ENCODE data around the gene FARP1.

FARP1 gene

GRCh38 chr13:98313023-98313921, 170.4 kb downstream of the FARP1 start:
- peak in 1 of 14 donors; percentile 12 for DNase-seq

GRCh38 chr13:98313922-98314292, 171.0 kb downstream of the FARP1 start:
- no peak for DNase-seq

GRCh38 chr13:98315466-98315865, 172.6 kb downstream of the FARP1 start:
- DNase-seq: no peak

- no peak for DNase-seq
Measured at GRCh38 chr13:98315902-98316301, 173.0 kb downstream of the FARP1 start.

GRCh38 chr13:98317573-98318171, 174.8 kb downstream of the FARP1 start:
- DNase-seq: no peak

- DNase-seq: no peak
Measured at GRCh38 chr13:98318263-98318878, 175.5 kb downstream of the FARP1 start.

GRCh38 chr13:98320561-98321105, 177.7 kb downstream of the FARP1 start:
- DNase-seq: no peak

- DNase-seq: no peak
Measured at GRCh38 chr13:98321395-98321794, 178.5 kb downstream of the FARP1 start.

- no peak for DNase-seq
Measured at GRCh38 chr13:98322091-98322718, 179.3 kb downstream of the FARP1 start.

- no peak for DNase-seq
Measured at GRCh38 chr13:98324105-98324504, 181.2 kb downstream of the FARP1 start.

GRCh38 chr13:98325724-98326123, 182.8 kb downstream of the FARP1 start:
- DNase-seq: no peak

- DNase-seq: no peak
Measured at GRCh38 chr13:98326291-98326690, 183.4 kb downstream of the FARP1 start.

GRCh38 chr13:98327371-98328270, 184.7 kb downstream of the FARP1 start:
- DNase-seq: no peak

- DNase-seq: no peak
Measured at GRCh38 chr13:98328511-98328910, 185.6 kb downstream of the FARP1 start.

GRCh38 chr13:98332222-98332621, 189.3 kb downstream of the FARP1 start:
- DNase-seq: no peak

GRCh38 chr13:98332691-98333090, 189.8 kb downstream of the FARP1 start:
- DNase-seq: no peak

- DNase-seq: peak in 1 of 14 donors; percentile 5
Measured at GRCh38 chr13:98333486-98333885, 190.6 kb downstream of the FARP1 start.

GRCh38 chr13:98334620-98335205, 191.8 kb downstream of the FARP1 start:
- DNase-seq: no peak

- DNase-seq: no peak
Measured at GRCh38 chr13:98335721-98336120, 192.8 kb downstream of the FARP1 start.

- no peak for DNase-seq
Measured at GRCh38 chr13:98338310-98338709, 195.4 kb downstream of the FARP1 start.
